GM19455 (cell line): Measurements from ENCODE around the gene PWP2.
"Not testable (repeated sequence)": the region's sequence is repeated elsewhere in the genome, so short reads cannot be mapped to it uniquely, and the experiment has no call there.

ENCODE experiments used
- ATAC-seq: cut with Tn5 transposase; IDR thresholded peaks from one replicate; pipeline ENCODE4 v1.9.1; 2021; ENCODE audit not compliant: unreplicated experiment

The PWP2 gene

GRCh38 chr21:44133715-44134057 is 26.5 kb downstream of the PWP2 start:
- not testable (repeated sequence) for ATAC-seq

- ATAC-seq: not testable (repeated sequence)
These were observed 27.5 kb downstream of the PWP2 start for GRCh38 chr21:44134732-44135131.

GRCh38 chr21:44138039-44138438 is 30.8 kb downstream of the PWP2 start:
- ATAC-seq: not testable (repeated sequence)

- ATAC-seq: not testable (repeated sequence)
These were observed 32.8 kb downstream of the PWP2 start for GRCh38 chr21:44139787-44140551.

GRCh38 chr21:44140552-44140932 is 33.3 kb downstream of the PWP2 start:
- not testable (repeated sequence) for ATAC-seq

- not testable (repeated sequence) for ATAC-seq
These were observed 35.3 kb downstream of the PWP2 start for GRCh38 chr21:44142470-44142869.

- not testable (repeated sequence) for ATAC-seq
These were observed 36.2 kb downstream of the PWP2 start for GRCh38 chr21:44143380-44143779.

GRCh38 chr21:44143996-44144395 is 36.8 kb downstream of the PWP2 start:
- not testable (repeated sequence) for ATAC-seq

- peak; percentile 49 for ATAC-seq
These were observed 37.8 kb downstream of the PWP2 start for GRCh38 chr21:44144784-44145602.

- ATAC-seq: not testable (repeated sequence)
These were observed 38.4 kb downstream of the PWP2 start for GRCh38 chr21:44145616-44146015.

- ATAC-seq: not testable (repeated sequence)
These were observed 39.9 kb downstream of the PWP2 start for GRCh38 chr21:44147108-44147507.

GRCh38 chr21:44150255-44150654 is 43.1 kb downstream of the PWP2 start:
- not testable (repeated sequence) for ATAC-seq

- not testable (repeated sequence) for ATAC-seq
These were observed 46.2 kb downstream of the PWP2 start for GRCh38 chr21:44153214-44153888.

- ATAC-seq: not testable (repeated sequence)
These were observed 46.7 kb downstream of the PWP2 start for GRCh38 chr21:44153889-44154228.

- not testable (repeated sequence) for ATAC-seq
These were observed 47.6 kb downstream of the PWP2 start for GRCh38 chr21:44154816-44155230.

GRCh38 chr21:44155231-44155993 is 48.2 kb downstream of the PWP2 start:
- ATAC-seq: not testable (repeated sequence)

- not testable (repeated sequence) for ATAC-seq
These were observed 48.8 kb downstream of the PWP2 start for GRCh38 chr21:44155994-44156380.

- ATAC-seq: not testable (repeated sequence)
These were observed 50.4 kb downstream of the PWP2 start for GRCh38 chr21:44157439-44158081.

GRCh38 chr21:44158082-44158468 is 50.9 kb downstream of the PWP2 start:
- not testable (repeated sequence) for ATAC-seq
